Measurements from ENCODE around the gene MAML2. TPM values are rescaled to one million over a fixed set of nuclear protein-coding genes. Genes with fewer than 3 reads are reported as not detected.

MAML2 gene
- total and polyA plus RNA-seq, 2 of the 13 experiments (the other 11 are each of a cell fraction or from before 2014, with no cell fraction given) = 2.3 to 25.9 TPM

DNA sequence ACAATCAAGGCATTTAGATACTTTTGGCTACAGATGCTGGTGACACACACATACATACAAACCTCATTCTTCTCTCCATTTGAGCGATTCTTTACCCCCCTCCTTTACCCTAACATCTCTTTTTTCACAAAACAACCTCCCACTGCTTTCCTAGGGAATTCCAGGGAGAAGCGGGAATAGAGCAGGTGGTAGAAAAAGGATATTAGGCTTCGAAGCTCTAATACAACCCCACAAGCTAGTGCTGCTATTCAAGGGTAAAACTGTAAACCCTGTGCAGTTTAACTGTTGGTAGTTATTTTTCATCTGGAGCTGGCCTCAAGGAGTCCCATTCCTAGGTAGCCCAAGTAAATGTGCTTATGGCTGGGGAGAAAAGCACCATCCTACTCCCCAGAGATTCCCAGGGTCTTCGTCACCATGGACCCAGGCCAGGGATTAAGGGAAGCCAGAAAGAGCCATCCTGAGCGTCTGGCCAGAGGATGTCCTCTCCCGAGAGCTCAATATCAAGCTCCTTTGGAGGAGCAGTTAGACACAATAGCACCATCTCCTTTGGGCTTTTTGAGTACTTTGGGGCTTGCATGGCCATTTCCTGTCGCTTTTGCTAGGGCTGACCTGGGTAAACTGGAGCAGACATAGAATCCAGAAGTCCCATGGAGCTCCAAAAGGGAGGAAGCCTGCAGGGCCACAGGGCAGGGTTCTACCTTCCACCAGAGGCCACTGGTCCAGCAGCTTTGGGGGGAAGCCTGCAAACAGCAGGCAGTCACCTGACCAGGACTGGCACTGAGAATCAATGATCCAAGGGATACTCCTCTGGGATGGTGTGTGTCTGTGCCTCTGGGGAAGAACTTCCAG lies 3.1 kb downstream of the MAML2 start (continued):
- no peak for TF ChIP-seq ZBTB43 (CRISPR knock-in tag; conservative IDR thresholded peaks at IDR 0.05)

DNA sequence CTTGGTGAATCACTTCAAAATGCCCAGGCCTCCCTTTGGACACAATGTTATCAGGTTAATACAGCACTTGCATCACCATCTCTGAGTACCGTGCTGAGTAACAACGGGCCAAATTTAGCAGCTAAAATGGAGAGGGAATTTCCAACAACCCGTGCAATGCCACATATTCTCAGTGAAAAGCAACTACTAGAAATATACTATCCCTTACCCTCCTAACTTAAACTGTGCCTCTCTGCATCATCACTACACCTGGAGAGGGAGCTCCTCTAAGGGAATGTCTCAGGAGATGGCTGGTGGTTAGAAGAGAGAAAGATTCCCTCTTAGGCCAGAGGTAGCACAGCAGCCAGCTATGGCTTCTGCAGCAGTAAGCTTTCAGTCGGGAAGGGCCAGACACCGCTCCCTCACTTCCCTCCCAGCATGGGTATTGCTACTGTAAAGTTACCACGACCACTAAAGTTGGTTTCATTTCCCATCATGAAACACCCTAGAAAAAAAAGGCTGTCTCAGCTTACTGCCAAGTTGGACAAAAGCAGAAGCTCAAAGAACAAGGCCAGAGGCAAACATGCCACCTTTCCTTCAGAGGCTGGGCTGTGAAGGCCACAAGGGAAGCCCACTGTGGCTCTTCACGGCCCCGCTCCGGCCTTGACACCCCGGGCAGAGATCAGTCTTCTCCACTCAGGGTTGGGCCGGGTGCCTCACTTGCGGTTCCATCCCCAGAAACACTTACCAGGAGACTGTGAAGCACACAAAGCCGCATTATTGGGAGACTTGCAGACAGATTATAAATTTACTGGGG lies 3.9 kb downstream of the MAML2 start:
- peak overlapping the region; percentile 94 for H3K4me2 ChIP-seq (ENCODE audit: low read depth, low read length)
- H2AFZ ChIP-seq (ENCODE audit: low read length) = no peak overlapping the region
- peak overlapping the region; percentile 80 for H3K27ac ChIP-seq (ENCODE audit: extremely low read length, insufficient read depth, low read length)
- peaks cover 83% of the 10 kb centered on the region for H3K4me1 ChIP-seq (ENCODE audit: insufficient read depth, low read length)
- WGBS (ENCODE audit: low lambda C conversion rate) = 4% methylated on average over 11 of the region's 13 CpGs
- POLR2A ChIA-PET = interaction anchor here (0.8 to 1.3 kb wide), 3 partner anchors 27 to 325 kb away, joined by 3 to 5 read pairs (median 5); partner anchors contain the start of genes CCDC82 and JRKL
- H4K20me1 ChIP-seq (ENCODE audit: insufficient read depth, low read length) = no peaks in the 10 kb centered on the region
- no TSS peak for BruUV-seq (replicated peaks)
- FAIRE-seq (peak; percentile 30), DNase-seq (ENCODE audit: low spot score) (peak; percentile 25), ATAC-seq (peak; percentile 37)
- H3K36me3 ChIP-seq (replicated peaks in 1 of 2; ENCODE audit: control insufficient read depth in 1 of 2, insufficient read depth in 2 of 2, low read length in 2 of 2) = peaks cover 0 to 10% of the 10 kb centered on the region in 2 experiments; a peak in 3 of 5 replicates
- no peaks in the 10 kb centered on the region for H3K9me3 ChIP-seq (ENCODE audit: low read length)
- H3K9ac ChIP-seq (ENCODE audit: insufficient read depth, low read depth, low read length) = peak overlapping the region; percentile 89
- in situ Hi-C loops (cut with HindIII; ENCODE audit: extremely low pct_ligation_motif_present, low pct_unique_long_range_greater_than_20kb) = no loop called here
- CTCF ChIA-PET (ENCODE audit: low intra/inter-chr PET ratio, low total read pairs) = no interaction called here
- H3K4me3 ChIP-seq (replicated peaks in 1 of 3; ENCODE audit: insufficient read depth in 1 of 3, low read depth in 2 of 3, low read length in 3 of 3) = peak overlapping the region; percentile 59 to 84 (median 77)
- intact Hi-C loops (cut with micrococcal nuclease; ENCODE audit: unreplicated experiment) = no loop called here
- H3K27me3 ChIP-seq (ENCODE audit: control insufficient read depth in 1 of 2, insufficient read depth in 2 of 2, low read length in 2 of 2) = no peaks in the 10 kb centered on the region; a peak in 1 of 5 replicates
- H3K79me2 ChIP-seq (ENCODE audit: insufficient read depth, low read length) = peaks cover 88% of the 10 kb centered on the region
- TF ChIP-seq, protein P1, sequence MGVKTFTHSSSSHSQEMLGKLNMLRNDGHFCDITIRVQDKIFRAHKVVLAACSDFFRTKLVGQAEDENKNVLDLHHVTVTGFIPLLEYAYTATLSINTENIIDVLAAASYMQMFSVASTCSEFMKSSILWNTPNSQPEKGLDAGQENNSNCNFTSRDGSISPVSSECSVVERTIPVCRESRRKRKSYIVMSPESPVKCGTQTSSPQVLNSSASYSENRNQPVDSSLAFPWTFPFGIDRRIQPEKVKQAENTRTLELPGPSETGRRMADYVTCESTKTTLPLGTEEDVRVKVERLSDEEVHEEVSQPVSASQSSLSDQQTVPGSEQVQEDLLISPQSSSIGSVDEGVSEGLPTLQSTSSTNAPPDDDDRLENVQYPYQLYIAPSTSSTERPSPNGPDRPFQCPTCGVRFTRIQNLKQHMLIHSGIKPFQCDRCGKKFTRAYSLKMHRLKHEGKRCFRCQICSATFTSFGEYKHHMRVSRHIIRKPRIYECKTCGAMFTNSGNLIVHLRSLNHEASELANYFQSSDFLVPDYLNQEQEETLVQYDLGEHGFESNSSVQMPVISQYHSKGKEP (CRISPR knock-in tag; IDR thresholded peaks at IDR 0.05) = no peak
- TF ChIP-seq KMT2B (CRISPR knock-in tag; IDR thresholded peaks at IDR 0.05) (no peak), ATF1 (CRISPR knock-in tag; IDR thresholded peaks at IDR 0.05) (no peak), CERS6 (CRISPR knock-in tag; IDR thresholded peaks at IDR 0.05) (no peak), ZNF878 (CRISPR knock-in tag; IDR thresholded peaks at IDR 0.05) (no peak), RFX5 (IDR thresholded peaks at IDR 0.05; ENCODE audit: low read depth, low read length) (no peak), ZFX (CRISPR knock-in tag; IDR thresholded peaks at IDR 0.05; ENCODE audit: low read depth) (peak; percentile 76; the same call in 1 of the 2 replicates), ZNF709 (CRISPR knock-in tag; IDR thresholded peaks at IDR 0.05) (no peak), ZNF570 (CRISPR knock-in tag; IDR thresholded peaks at IDR 0.05; ENCODE audit: borderline replicate concordance) (no peak), HDAC6 (IDR thresholded peaks at IDR 0.05; ENCODE audit: low read depth, low read length) (no peak), AGO2 (optimal IDR thresholded peaks at IDR 0.05; ENCODE audit: low read depth, low read length) (no peak), GPN1 (CRISPR knock-in tag; IDR thresholded peaks at IDR 0.05; ENCODE audit: borderline replicate concordance) (no peak), GABPB1 (CRISPR knock-in tag; IDR thresholded peaks at IDR 0.05) (no peak), SALL2 (CRISPR knock-in tag; IDR thresholded peaks at IDR 0.05) (no peak)
- TF ChIP-seq, protein P2, sequence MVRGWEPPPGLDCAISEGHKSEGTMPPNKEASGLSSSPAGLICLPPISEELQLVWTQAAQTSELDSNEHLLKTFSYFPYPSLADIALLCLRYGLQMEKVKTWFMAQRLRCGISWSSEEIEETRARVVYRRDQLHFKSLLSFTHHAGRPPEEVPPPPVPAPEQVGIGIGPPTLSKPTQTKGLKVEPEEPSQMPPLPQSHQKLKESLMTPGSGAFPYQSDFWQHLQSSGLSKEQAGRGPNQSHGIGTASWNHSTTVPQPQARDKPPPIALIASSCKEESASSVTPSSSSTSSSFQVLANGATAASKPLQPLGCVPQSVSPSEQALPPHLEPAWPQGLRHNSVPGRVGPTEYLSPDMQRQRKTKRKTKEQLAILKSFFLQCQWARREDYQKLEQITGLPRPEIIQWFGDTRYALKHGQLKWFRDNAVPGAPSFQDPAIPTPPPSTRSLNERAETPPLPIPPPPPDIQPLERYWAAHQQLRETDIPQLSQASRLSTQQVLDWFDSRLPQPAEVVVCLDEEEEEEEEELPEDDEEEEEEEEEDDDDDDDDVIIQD (CRISPR knock-in tag; IDR thresholded peaks at IDR 0.05; ENCODE audit: low read depth) = no peak
